Measurements from ENCODE around the gene DRC1. TPM values are rescaled to one million over a fixed set of nuclear protein-coding genes. Genes with fewer than 3 reads are reported as not detected.

DRC1 gene
- total RNA-seq, 1 experiment from 2014 or later: not detected

GRCh38 chr2:26506279-26506678 lies 104.6 kb downstream of the DRC1 start:
- WGBS (ENCODE audit: extremely low coverage, insufficient read length, low lambda C conversion rate): no CpG with 5 or more reads among the region's 4 CpGs
- peaks cover 17 to 25% of the 10 kb centered on the region in 2 experiments for H3K4me1 Mint-ChIP-seq

More at GRCh38 chr2:26506279-26506678, 104.6 kb downstream of the DRC1 start:
- peaks cover 3% of the 10 kb centered on the region; the same call in 1 of the 2 replicates for H3K4me1 ChIP-seq (ENCODE audit: insufficient read depth, low read length)
- Mint-ChIP-seq H3K9me3 (no peaks in the 10 kb centered on the region), H3K4me3 (no peak overlapping the region), H3K36me3 (ENCODE audit: insufficient read depth in 1 of 3, low read depth in 3 of 3) (no peaks in the 10 kb centered on the region), H3K27ac (no peak overlapping the region), H3K27me3 (ENCODE audit: low read depth) (peaks cover 20% of the 10 kb centered on the region)
- no peak overlapping the region for H4K91ac ChIP-seq (ENCODE audit: insufficient read length, low read depth, low read length)
- no peak overlapping the region for H2BK5ac ChIP-seq (ENCODE audit: insufficient read length, low read length)
- no peak overlapping the region for H3K4ac ChIP-seq (ENCODE audit: low read depth, low read length)
- H2AFZ ChIP-seq (ENCODE audit: low read length): no peak overlapping the region
- H2BK15ac ChIP-seq (ENCODE audit: low read depth, low read length): no peak overlapping the region
- H3K79me2 ChIP-seq (ENCODE audit: insufficient read depth, low read length): no peaks in the 10 kb centered on the region
- no peak overlapping the region for H3K9ac ChIP-seq (ENCODE audit: extremely low read depth, insufficient read length, low read length)
- H2BK20ac ChIP-seq (ENCODE audit: low read depth, low read length, poor library complexity, severe bottlenecking): no peak overlapping the region
- no peak overlapping the region for H3K27ac ChIP-seq (ENCODE audit: insufficient read length, low read depth, low read length)
- no peak for DNase-seq
- no peak overlapping the region for H4K8ac ChIP-seq (replicated peaks; ENCODE audit: insufficient read length, low read depth, low read length)
- H3T11ph ChIP-seq (ENCODE audit: low read length): no peak overlapping the region
- no peak for TF ChIP-seq CTCF (conservative IDR thresholded peaks at IDR 0.05)
- no peak overlapping the region for H4K5ac ChIP-seq (ENCODE audit: insufficient read length, low read depth, low read length)
- no peaks in the 10 kb centered on the region for H3K79me1 ChIP-seq (ENCODE audit: insufficient read depth, low read depth, low read length, poor library complexity, severe bottlenecking)
- no peak overlapping the region for H3K23ac ChIP-seq (ENCODE audit: insufficient read length, low read depth, low read length)
- H3K56ac ChIP-seq (ENCODE audit: insufficient read length, low read depth, low read length): no peak overlapping the region
- peaks cover 8% of the 10 kb centered on the region for H3K23me2 ChIP-seq (ENCODE audit: insufficient read length, low read depth, low read length, poor library complexity, severe bottlenecking)
- H2BK120ac ChIP-seq (ENCODE audit: low read depth, low read length, poor library complexity, severe bottlenecking): no peak overlapping the region
- no peaks in the 10 kb centered on the region for H3K9me3 ChIP-seq (ENCODE audit: control insufficient read depth, low read depth, low read length)
- H3K18ac ChIP-seq (ENCODE audit: insufficient read length, low read depth, low read length): no peak overlapping the region
- no peak overlapping the region for H2BK12ac ChIP-seq (ENCODE audit: insufficient read length, low read depth, low read length)
- no peaks in the 10 kb centered on the region; the same call in 1 of the 2 replicates for H3K27me3 ChIP-seq (ENCODE audit: insufficient read depth, low read length)
- no peak overlapping the region for H3K14ac ChIP-seq (ENCODE audit: insufficient read depth, low read length)
- no peak overlapping the region for H3K4me2 ChIP-seq (ENCODE audit: insufficient read depth, insufficient read length, low read length)
- H4K20me1 ChIP-seq (ENCODE audit: control insufficient read depth, insufficient read depth, insufficient read length): no peaks in the 10 kb centered on the region
- no peak overlapping the region for H2AK5ac ChIP-seq (ENCODE audit: insufficient read length, low read length)

Other genes starting within 250 kb of the DRC1 start
- 14.2 and 14.4 TPM in 2 replicates for gene GAREM2, start 228.8 kb upstream of the DRC1 start, total RNA-seq (2021)
- 111 and 112 TPM in 2 replicates for gene HADHA, start 157.3 kb upstream of the DRC1 start, total RNA-seq (2021)
- 41.3 and 44.2 TPM in 2 replicates for gene HADHB, start 157.0 kb upstream of the DRC1 start, total RNA-seq (2021)
- 41.9 and 43.4 TPM in 2 replicates for gene SELENOI, start 55.8 kb upstream of the DRC1 start, total RNA-seq (2021)
- 0.09 and 0.29 TPM in 2 replicates for gene ADGRF3, start 55.1 kb upstream of the DRC1 start, total RNA-seq (2021)
- gene OTOF, start 76.2 kb downstream of the DRC1 start, total RNA-seq (2021): 0.15 and 0.35 TPM in 2 replicates
- gene CIB4, start 239.4 kb downstream of the DRC1 start, total RNA-seq (2021): not detected in 2 replicates